Choroid plexus epithelial cell (primary cell): Measurements from ENCODE around the gene SERPINB12.

ENCODE experiments used
- DNase-seq: peaks from one replicate; pipeline ENCODE4 v3.0.0-alpha.2; 2010; ENCODE audit warnings: low read depth
- H3K4me3 ChIP-seq: 2 replicates; pipeline ENCODE4 v1.5.1; 2011; ENCODE audit warnings: low read depth, mild to moderate bottlenecking, control low read depth, low read length, moderate library complexity
- CTCF ChIP-seq: conservative IDR thresholded peaks from 2 replicates; pipeline ENCODE4 v1.5.1; 2011; ENCODE audit warnings: low read depth, mild to moderate bottlenecking, control low read depth, inconsistent platforms, low read length, moderate library complexity

Gene SERPINB12

DNA sequence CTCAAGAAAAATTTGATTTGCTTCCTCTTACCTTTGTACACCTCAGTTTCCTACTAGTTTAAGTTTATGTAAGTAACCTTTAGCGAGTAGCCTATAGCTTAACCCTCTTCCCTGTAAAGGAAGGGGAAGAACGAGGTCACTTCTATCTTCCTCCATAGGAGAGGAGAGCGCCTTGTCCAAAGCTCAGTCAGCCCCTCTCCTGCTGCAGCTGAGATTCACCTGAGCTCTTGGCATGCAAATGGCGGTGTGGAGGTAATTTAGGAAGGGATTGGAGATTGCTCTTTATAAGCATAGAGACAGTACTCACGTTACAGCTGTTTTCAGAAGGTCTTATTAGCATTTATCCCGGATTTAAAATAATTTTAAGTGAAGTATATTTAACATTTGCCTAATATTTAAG lies 27.8 kb upstream of the SERPINB12 start:
- TF ChIP-seq CTCF, result no peak

GRCh38 chr18:63514888-63515678 lies 27.1 kb upstream of the SERPINB12 start:
- H3K4me3 ChIP-seq, result no peak overlapping the region
- peak; percentile 28 for TF ChIP-seq CTCF
- DNase-seq, result peak; percentile 16

More for the DNA sequence above, 27.8 kb upstream of the SERPINB12 start:
- DNase-seq, result no peak
- H3K4me3 ChIP-seq, result no peak overlapping the region

- no peak for DNase-seq
- no peak overlapping the region for H3K4me3 ChIP-seq
- TF ChIP-seq CTCF, result no peak
Observed at GRCh38 chr18:63515801-63516200, 26.4 kb upstream of the SERPINB12 start.

GRCh38 chr18:63518178-63519012 lies 23.8 kb upstream of the SERPINB12 start:
- peak; percentile 77 for TF ChIP-seq CTCF
- peak; percentile 84 for DNase-seq
- H3K4me3 ChIP-seq, result no peak overlapping the region

GRCh38 chr18:63520053-63520685 lies 22.0 kb upstream of the SERPINB12 start:
- TF ChIP-seq CTCF, result no peak
- H3K4me3 ChIP-seq, result no peak overlapping the region
- no peak for DNase-seq

GRCh38 chr18:63523660-63524059 lies 18.5 kb upstream of the SERPINB12 start:
- peak; percentile 2 for TF ChIP-seq CTCF
- H3K4me3 ChIP-seq, result no peak overlapping the region
- DNase-seq, result peak; percentile 18
